HCT116 (cell line): Measurements from ENCODE around the gene PIGH.

ENCODE experiments used
- CEBPB ChIP-seq: IDR thresholded peaks from 2 replicates; pipeline ENCODE4 v1.6.1; 2012; ENCODE audit warnings: low read depth
- EZH2 ChIP-seq: fragments of 200-600 bp; sonication (generic); IDR thresholded peaks from 2 replicates; pipeline ENCODE4 v1.6.1; 2017; ENCODE audit warnings: antibody characterized with exemption, mixed run types
- EZH2phosphoT487 ChIP-seq: fragments of 200-600 bp; IDR thresholded peaks from 2 replicates; pipeline ENCODE4 v1.6.1; 2018; ENCODE audit warnings: antibody characterized with exemption, borderline replicate concordance
- POLR2A ChIP-seq: IDR thresholded peaks from 2 replicates; pipeline ENCODE4 v1.7.0; 2011; ENCODE audit warnings: borderline replicate concordance; ENCODE audit not compliant: insufficient read depth, insufficient read length; ENCODE audit errors: extremely low read depth
- POLR2AphosphoS5 ChIP-seq: IDR thresholded peaks from 2 replicates; pipeline ENCODE4 v1.6.1; 2011; ENCODE audit warnings: mild to moderate bottlenecking, low read depth, low read length, moderate library complexity
- TF ChIP-seq, protein P1 (sequence below), 3 experiments: fragments of 200-600 bp in 1 of 3; sonication (generic) in 1 of 3; IDR thresholded peaks in 2 of 3; conservative IDR thresholded peaks in 1 of 3; 2 replicates each; pipeline ENCODE4 v1.5.1; 2012 to 2017; ENCODE audit warnings: low read depth in 2 of 3, low read length in 2 of 3, antibody characterized with exemption in 1 of 3, borderline replicate concordance in 1 of 3, control low read depth in 1 of 3, mild to moderate bottlenecking in 1 of 3, mixed read lengths in 1 of 3, mixed run types in 1 of 3, moderate library complexity in 1 of 3; ENCODE audit not compliant: insufficient read depth in 1 of 3

DNA sequence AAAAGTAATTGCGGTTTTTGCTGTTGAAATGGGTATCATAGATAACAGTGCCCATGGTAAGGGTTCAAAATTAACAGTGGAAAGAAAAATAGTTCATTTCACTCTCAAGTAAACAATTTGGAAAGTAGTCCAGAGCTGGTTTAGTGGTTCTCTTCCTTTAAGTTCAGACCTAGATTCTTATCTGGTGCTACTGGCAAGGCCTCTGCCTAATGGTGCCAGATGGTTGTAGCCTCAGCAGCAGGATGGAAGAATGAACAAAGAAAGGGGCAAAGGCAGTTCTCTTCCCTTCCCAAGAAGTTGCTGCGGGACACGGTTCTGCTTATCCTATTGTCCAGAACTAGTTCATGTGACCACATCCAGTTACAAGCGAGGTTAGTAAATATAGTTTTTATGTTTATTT lies 30.1 kb upstream of the PIGH start:
- TF ChIP-seq CEBPB, result no peak
- TF ChIP-seq, protein P1, sequence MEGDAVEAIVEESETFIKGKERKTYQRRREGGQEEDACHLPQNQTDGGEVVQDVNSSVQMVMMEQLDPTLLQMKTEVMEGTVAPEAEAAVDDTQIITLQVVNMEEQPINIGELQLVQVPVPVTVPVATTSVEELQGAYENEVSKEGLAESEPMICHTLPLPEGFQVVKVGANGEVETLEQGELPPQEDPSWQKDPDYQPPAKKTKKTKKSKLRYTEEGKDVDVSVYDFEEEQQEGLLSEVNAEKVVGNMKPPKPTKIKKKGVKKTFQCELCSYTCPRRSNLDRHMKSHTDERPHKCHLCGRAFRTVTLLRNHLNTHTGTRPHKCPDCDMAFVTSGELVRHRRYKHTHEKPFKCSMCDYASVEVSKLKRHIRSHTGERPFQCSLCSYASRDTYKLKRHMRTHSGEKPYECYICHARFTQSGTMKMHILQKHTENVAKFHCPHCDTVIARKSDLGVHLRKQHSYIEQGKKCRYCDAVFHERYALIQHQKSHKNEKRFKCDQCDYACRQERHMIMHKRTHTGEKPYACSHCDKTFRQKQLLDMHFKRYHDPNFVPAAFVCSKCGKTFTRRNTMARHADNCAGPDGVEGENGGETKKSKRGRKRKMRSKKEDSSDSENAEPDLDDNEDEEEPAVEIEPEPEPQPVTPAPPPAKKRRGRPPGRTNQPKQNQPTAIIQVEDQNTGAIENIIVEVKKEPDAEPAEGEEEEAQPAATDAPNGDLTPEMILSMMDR (IDR thresholded peaks at IDR 0.05 in 2 of 3, conservative IDR thresholded peaks at IDR 0.05 in 1 of 3; ENCODE audit: borderline replicate concordance in 1 of 3, insufficient read depth in 1 of 3, low read depth in 2 of 3, low read length in 2 of 3), result no peak
- no peak for TF ChIP-seq POLR2A
- TF ChIP-seq POLR2AphosphoS5, result no peak
- TF ChIP-seq EZH2phosphoT487, result no peak
- no peak for TF ChIP-seq EZH2
